H9 (cell line): ENCODE data around the gene CERCAM. TPM values are rescaled to one million over a fixed set of nuclear protein-coding genes. Genes with fewer than 3 reads are reported as not detected.

Experiments used
- DNase-seq: peaks from one replicate; pipeline ENCODE4 v3.0.0-alpha.2; 2017
- H2AFZ ChIP-seq: one replicate; pipeline ENCODE4 v1.6.1; 2013; ENCODE audit warnings: mild to moderate bottlenecking, low read length, control low read depth, moderate library complexity
- H2AK5ac ChIP-seq: 2 replicates; pipeline ENCODE4 v1.6.1; 2013; ENCODE audit warnings: low read length, control low read depth, mixed read lengths; ENCODE audit not compliant: insufficient read length
- H2BK120ac ChIP-seq: one replicate; pipeline ENCODE4 v1.6.1; 2013; ENCODE audit warnings: low read depth, mild to moderate bottlenecking, low read length, control low read depth, inconsistent platforms; ENCODE audit not compliant: poor library complexity, severe bottlenecking
- H2BK12ac ChIP-seq: 2 replicates; pipeline ENCODE4 v1.6.1; 2013; ENCODE audit warnings: low read length, control low read depth, mixed read lengths, low read depth; ENCODE audit not compliant: insufficient read length
- H2BK15ac ChIP-seq: 2 replicates; pipeline ENCODE4 v1.6.1; 2013; ENCODE audit warnings: low read depth, low read length, control low read depth
- H2BK20ac ChIP-seq: one replicate; pipeline ENCODE4 v1.6.1; 2013; ENCODE audit warnings: low read depth, mild to moderate bottlenecking, low read length, control low read depth, inconsistent platforms; ENCODE audit not compliant: poor library complexity, severe bottlenecking
- H2BK5ac ChIP-seq: 2 replicates; pipeline ENCODE4 v1.6.1; 2013; ENCODE audit warnings: low read length, control low read depth, mixed read lengths; ENCODE audit not compliant: insufficient read length
- H3K14ac ChIP-seq: 2 replicates; pipeline ENCODE4 v1.6.1; 2013; ENCODE audit warnings: low read length, control low read depth; ENCODE audit not compliant: insufficient read depth
- H3K18ac ChIP-seq: 2 replicates; pipeline ENCODE4 v1.6.1; 2013; ENCODE audit warnings: low read depth, mild to moderate bottlenecking, mixed read lengths, low read length, control low read depth; ENCODE audit not compliant: insufficient read length
- H3K23ac ChIP-seq: 2 replicates; pipeline ENCODE4 v1.6.1; 2013; ENCODE audit warnings: low read length, control low read depth, mixed read lengths, low read depth; ENCODE audit not compliant: insufficient read length
- H3K23me2 ChIP-seq: 2 replicates; pipeline ENCODE4 v1.6.1; 2013; ENCODE audit warnings: low read depth, mild to moderate bottlenecking, mixed read lengths, low read length, control low read depth; ENCODE audit not compliant: insufficient read length, poor library complexity, severe bottlenecking
- H3K27ac ChIP-seq: 2 replicates; pipeline ENCODE4 v1.5.1; 2013; ENCODE audit warnings: low read length, control low read depth, mixed read lengths, low read depth; ENCODE audit not compliant: insufficient read length
- H3K27me3 ChIP-seq: 2 replicates; pipeline ENCODE4 v1.6.1; 2013; ENCODE audit warnings: low read length, control low read depth, inconsistent platforms; ENCODE audit not compliant: insufficient read depth
- H3K4ac ChIP-seq: 2 replicates; pipeline ENCODE4 v1.6.1; 2013; ENCODE audit warnings: low read depth, mild to moderate bottlenecking, control low read depth, inconsistent platforms, low read length, moderate library complexity
- H3K4me1 ChIP-seq: 2 replicates; pipeline ENCODE4 v1.6.1; 2013; ENCODE audit warnings: low read length, control low read depth, inconsistent platforms; ENCODE audit not compliant: insufficient read depth
- H3K4me2 ChIP-seq: 2 replicates; pipeline ENCODE4 v1.6.1; 2013; ENCODE audit warnings: low read length, control low read depth, mixed read lengths; ENCODE audit not compliant: insufficient read length, insufficient read depth
- H3K56ac ChIP-seq: 2 replicates; pipeline ENCODE4 v1.6.1; 2013; ENCODE audit warnings: low read depth, mild to moderate bottlenecking, mixed read lengths, low read length, control low read depth; ENCODE audit not compliant: insufficient read length
- H3K79me1 ChIP-seq: 2 replicates; pipeline ENCODE4 v1.6.1; 2013; ENCODE audit warnings: low read depth, mild to moderate bottlenecking, moderate library complexity, low read length, control low read depth, inconsistent platforms; ENCODE audit not compliant: insufficient read depth, poor library complexity, severe bottlenecking
- H3K79me2 ChIP-seq: 2 replicates; pipeline ENCODE4 v1.6.1; 2013; ENCODE audit warnings: low read length, control low read depth, inconsistent platforms; ENCODE audit not compliant: insufficient read depth
- H3K9ac ChIP-seq: 2 replicates; pipeline ENCODE4 v1.6.1; 2013; ENCODE audit warnings: low read length, control low read depth, mixed read lengths; ENCODE audit not compliant: insufficient read length; ENCODE audit errors: extremely low read depth
- H3K9me3 ChIP-seq: one replicate; pipeline ENCODE4 v1.6.1; 2013; ENCODE audit warnings: low read depth, low read length, inconsistent platforms; ENCODE audit not compliant: control insufficient read depth
- H3T11ph ChIP-seq: one replicate; pipeline ENCODE4 v1.6.1; 2013; ENCODE audit warnings: mild to moderate bottlenecking, low read length, control low read depth, inconsistent platforms
- H4K20me1 ChIP-seq: one replicate; pipeline ENCODE4 v1.6.1; 2013; ENCODE audit not compliant: control insufficient read depth, insufficient read length, insufficient read depth
- H4K5ac ChIP-seq: 2 replicates; pipeline ENCODE4 v1.6.1; 2013; ENCODE audit warnings: low read depth, mild to moderate bottlenecking, mixed read lengths, low read length, control low read depth; ENCODE audit not compliant: insufficient read length
- H4K8ac ChIP-seq: replicated peaks from 2 replicates; pipeline ENCODE4 v1.6.1; 2013; ENCODE audit warnings: low read length, control low read depth, mixed read lengths, low read depth; ENCODE audit not compliant: insufficient read length
- H4K91ac ChIP-seq: 2 replicates; pipeline ENCODE4 v1.6.1; 2013; ENCODE audit warnings: low read depth, mild to moderate bottlenecking, moderate library complexity, mixed read lengths, low read length, control low read depth; ENCODE audit not compliant: insufficient read length
- H3K27ac Mint-ChIP-seq, 3 experiments: 2 replicates in 2 of 3; 3 replicates in 1 of 3; pipeline ENCODE4 v1.8.0; 2020 to 2021; ENCODE audit warnings: mixed read lengths in 3 of 3, mild to moderate bottlenecking in 1 of 3, moderate library complexity in 1 of 3
- H3K27me3 Mint-ChIP-seq: 2 replicates; pipeline ENCODE4 v1.8.0; 2021; ENCODE audit warnings: low read depth, mild to moderate bottlenecking, moderate library complexity, mixed read lengths
- H3K36me3 Mint-ChIP-seq, 3 experiments: 2 replicates in 2 of 3; 3 replicates in 1 of 3; pipeline ENCODE4 v1.8.0; 2020 to 2021; ENCODE audit warnings: low read depth in 3 of 3, mixed read lengths in 3 of 3; ENCODE audit not compliant: insufficient read depth in 1 of 3
- H3K4me1 Mint-ChIP-seq, 2 experiments: 2 replicates each; pipeline ENCODE4 v1.8.0; 2020; ENCODE audit warnings: mixed read lengths in 2 of 2
- H3K4me3 Mint-ChIP-seq, 2 experiments: 2 replicates in 1 of 2; 3 replicates in 1 of 2; pipeline ENCODE4 v1.8.0; 2020 to 2021; ENCODE audit warnings: mild to moderate bottlenecking in 2 of 2, mixed read lengths in 2 of 2, moderate library complexity in 1 of 2
- H3K9me3 Mint-ChIP-seq, 2 experiments: 2 replicates in 1 of 2; 3 replicates in 1 of 2; pipeline ENCODE4 v1.8.0; 2020; ENCODE audit warnings: mild to moderate bottlenecking in 2 of 2, mixed read lengths in 2 of 2, moderate library complexity in 1 of 2
- WGBS: extraction: QIAGEN DNeasy Blood & Tissue Kit; methylation state at CpG from one replicate; pipeline ENCODE4 v1.1.7; 2013; ENCODE audit warnings: missing lambda C conversion rate, low lambda C conversion rate, mixed read lengths; ENCODE audit not compliant: insufficient read length; ENCODE audit errors: extremely low coverage; 5-methylcytosine and 5-hydroxymethylcytosine counted together
- total RNA-seq: library from RNA; stranded (reverse); gene quantifications from 2 replicates; pipeline ENCODE4 v1.2.1, GENCODE V29; 2021
- TF ChIP-seq, protein P1 (sequence below): fragments of 200-600 bp; sonication (generic); conservative IDR thresholded peaks from 3 replicates; pipeline ENCODE4 v1.8.0; 2021; ENCODE audit warnings: antibody characterized with exemption, mild to moderate bottlenecking

The CERCAM gene
- total RNA-seq, 1 experiment from 2014 or later, result 5.4 TPM

DNA sequence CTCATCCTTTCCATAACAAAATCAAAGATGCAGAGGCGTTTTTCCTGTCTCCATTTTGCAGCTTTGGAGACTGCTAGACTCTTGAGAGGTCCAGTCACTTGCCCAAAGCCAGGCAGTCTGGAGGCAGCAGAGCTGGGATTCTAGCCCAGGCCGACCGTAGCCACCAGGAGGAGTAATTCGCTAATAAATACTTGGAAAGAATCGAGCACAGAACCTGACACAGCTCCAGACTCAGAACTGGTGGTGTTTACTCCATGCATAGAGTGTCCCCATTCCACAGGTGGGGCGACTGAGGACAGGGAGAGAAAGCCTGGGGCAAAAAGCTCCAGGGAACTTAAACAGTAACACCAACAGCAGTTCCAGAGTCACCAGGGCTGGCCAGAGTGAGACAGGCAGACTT lies 10.7 kb upstream of the CERCAM start:
- Histone ChIP-seq H2BK120ac (no peak overlapping the region), H4K20me1 (no peaks in the 10 kb centered on the region), H3K23me2 (no peaks in the 10 kb centered on the region), H3K14ac (no peak overlapping the region), H2BK20ac (no peak overlapping the region), H3K4me2 (no peak overlapping the region), H4K8ac (no peak overlapping the region), H4K5ac (no peak overlapping the region), H2AFZ (no peak overlapping the region), H3K23ac (no peak overlapping the region), H3K18ac (no peak overlapping the region), H3K9ac (no peak overlapping the region), H3K27me3 (peaks cover 53% of the 10 kb centered on the region; the same call in 1 of the 2 replicates), H3T11ph (no peak overlapping the region), H3K79me1 (no peaks in the 10 kb centered on the region), H4K91ac (no peak overlapping the region), H2BK5ac (no peak overlapping the region), H3K27ac (no peak overlapping the region), H3K9me3 (no peaks in the 10 kb centered on the region), H3K4ac (no peak overlapping the region), H3K56ac (no peak overlapping the region), H2BK15ac (no peak overlapping the region), H2BK12ac (no peak overlapping the region), H3K4me1 (no peaks in the 10 kb centered on the region), H2AK5ac (no peak overlapping the region), H3K79me2 (no peaks in the 10 kb centered on the region)
- TF ChIP-seq, protein P1, sequence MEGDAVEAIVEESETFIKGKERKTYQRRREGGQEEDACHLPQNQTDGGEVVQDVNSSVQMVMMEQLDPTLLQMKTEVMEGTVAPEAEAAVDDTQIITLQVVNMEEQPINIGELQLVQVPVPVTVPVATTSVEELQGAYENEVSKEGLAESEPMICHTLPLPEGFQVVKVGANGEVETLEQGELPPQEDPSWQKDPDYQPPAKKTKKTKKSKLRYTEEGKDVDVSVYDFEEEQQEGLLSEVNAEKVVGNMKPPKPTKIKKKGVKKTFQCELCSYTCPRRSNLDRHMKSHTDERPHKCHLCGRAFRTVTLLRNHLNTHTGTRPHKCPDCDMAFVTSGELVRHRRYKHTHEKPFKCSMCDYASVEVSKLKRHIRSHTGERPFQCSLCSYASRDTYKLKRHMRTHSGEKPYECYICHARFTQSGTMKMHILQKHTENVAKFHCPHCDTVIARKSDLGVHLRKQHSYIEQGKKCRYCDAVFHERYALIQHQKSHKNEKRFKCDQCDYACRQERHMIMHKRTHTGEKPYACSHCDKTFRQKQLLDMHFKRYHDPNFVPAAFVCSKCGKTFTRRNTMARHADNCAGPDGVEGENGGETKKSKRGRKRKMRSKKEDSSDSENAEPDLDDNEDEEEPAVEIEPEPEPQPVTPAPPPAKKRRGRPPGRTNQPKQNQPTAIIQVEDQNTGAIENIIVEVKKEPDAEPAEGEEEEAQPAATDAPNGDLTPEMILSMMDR, result peak; percentile 50
- Mint-ChIP-seq H3K4me1 (peaks cover 38% of the 10 kb centered on the region in 2 experiments), H3K9me3 (peaks cover 0 to 6% of the 10 kb centered on the region in 2 experiments; a peak in 3 of 5 replicates), H3K27me3 (peaks cover 98% of the 10 kb centered on the region), H3K36me3 (no peaks in the 10 kb centered on the region; a peak in 1 of 7 replicates), H3K27ac (no peak overlapping the region), H3K4me3 (no peak overlapping the region)
- DNase-seq, result no peak
- WGBS, result no CpG with 5 or more reads among the region's 6 CpGs
